ENCODE measurements around the gene NEIL1. TPM values are rescaled to one million over a fixed set of nuclear protein-coding genes. Genes with fewer than 3 reads are reported as not detected.
A peak's percentile ranks its signal among the peaks of the same experiment; 100 is the strongest.
"Not testable (repeated sequence)": the region's sequence is repeated elsewhere in the genome, so short reads cannot be mapped to it uniquely, and the experiment has no call there.

Gene NEIL1
- total and polyA plus RNA-seq, 2 of the 8 experiments (the other 6 are each of a cell fraction or from before 2014, with no cell fraction given), result 10.4 to 10.9 TPM

GRCh38 chr15:75299311-75299688 is 47.5 kb upstream of the NEIL1 start:
- H3K56ac ChIP-seq (replicated peaks; ENCODE audit: insufficient read length, low read depth, low read length); H2BK20ac ChIP-seq (ENCODE audit: low read length); H2BK15ac ChIP-seq (ENCODE audit: low read length); H3K36me3 ChIP-seq (ENCODE audit: control insufficient read depth in 2 of 4, insufficient read depth in 4 of 4, low read length in 3 of 4); H3K4me2 ChIP-seq (ENCODE audit: insufficient read depth in 1 of 2, low read depth in 2 of 2, low read length in 2 of 2); H3K18ac ChIP-seq (ENCODE audit: extremely low read depth, low read length); H3K27me3 ChIP-seq (replicated peaks in 1 of 4; ENCODE audit: control insufficient read depth in 3 of 4, extremely low read depth in 1 of 4, insufficient read depth in 3 of 4, low read length in 3 of 4); H2BK12ac ChIP-seq (ENCODE audit: low read depth, low read length); POLR2A ChIA-PET (ENCODE audit: partially characterized antibody); H3K23me2 ChIP-seq (ENCODE audit: low read depth, low read length); H2AFZ ChIP-seq (ENCODE audit: low read length); H3K79me2 ChIP-seq (ENCODE audit: control insufficient read depth in 1 of 2, insufficient read depth in 2 of 2, low read length in 2 of 2); H3K4me1 ChIP-seq (replicated peaks in 1 of 4; ENCODE audit: control insufficient read depth in 3 of 4, insufficient read depth in 4 of 4, low read length in 3 of 4); H3K79me1 ChIP-seq (ENCODE audit: low read depth, low read length); H3K23ac ChIP-seq (ENCODE audit: insufficient read length); H3K9ac ChIP-seq (replicated peaks in 1 of 4; ENCODE audit: extremely low read depth in 1 of 4, low read depth in 3 of 4, low read length in 3 of 4); H4K20me1 ChIP-seq (replicated peaks in 1 of 2; ENCODE audit: control insufficient read depth in 1 of 2, insufficient read depth in 2 of 2, low read length in 2 of 2); H2BK120ac ChIP-seq (replicated peaks; ENCODE audit: low read depth, low read length); FAIRE-seq; H3K9me3 ChIP-seq (ENCODE audit: insufficient read depth in 2 of 2, low read depth in 1 of 2, low read length in 1 of 2); H4K91ac ChIP-seq (replicated peaks; ENCODE audit: insufficient read length, low read length); H4K5ac ChIP-seq (ENCODE audit: insufficient read length, low read depth, low read length); H4K8ac ChIP-seq (ENCODE audit: extremely low read depth, insufficient read depth, low read length); H3K4me3 ChIP-seq (ENCODE audit: extremely low read depth in 1 of 4, insufficient read depth in 2 of 4, low read depth in 3 of 4, low read length in 4 of 4); H3K4ac ChIP-seq (replicated peaks; ENCODE audit: insufficient read length, low read depth, low read length); H3K14ac ChIP-seq (ENCODE audit: insufficient read length); H2AK5ac ChIP-seq (ENCODE audit: low read depth, low read length); H2BK5ac ChIP-seq (ENCODE audit: low read depth, low read length); H3K27ac ChIP-seq (ENCODE audit: low read depth, low read length): not testable (repeated sequence)
- WGBS, 2 experiments (ENCODE audit: extremely low coverage in 1 of 2, insufficient coverage in 1 of 2, insufficient read length in 1 of 2, insufficient replicate concordance in 2 of 2, low coverage in 1 of 2, low lambda C conversion rate in 2 of 2, missing lambda C conversion rate in 1 of 2), result 18% methylated on average over 4 of the region's 6 CpGs; no CpG with 5 or more reads in 1 of the 2 experiments
- CTCF ChIA-PET (ENCODE audit: partially characterized antibody), result interaction anchor here (0.9 to 1.8 kb wide), 3 partner anchors 9 to 1235 kb away, joined by 3 to 7 read pairs (median 5); no protein-coding TSS in a partner anchor
- peak in 2 of 3 experiments; percentile 17 to 22; a peak in 2 of 4 replicates for TF ChIP-seq CTCF (IDR thresholded peaks at IDR 0.05; ENCODE audit: control extremely low read depth in 1 of 3, insufficient read depth in 1 of 3, low read depth in 1 of 3, low read length in 3 of 3)
- DNase-seq (ENCODE audit: low read depth in 1 of 2, low spot score in 2 of 2), result peak in 1 of 2 experiments; percentile 91
